HepG2 (cell line): Measurements from ENCODE around the gene NFYC. TPM values are rescaled to one million over a fixed set of nuclear protein-coding genes. Genes with fewer than 3 reads are reported as not detected.
A peak's percentile ranks its signal among the peaks of the same experiment; 100 is the strongest.

Experiments
- HMGXB4 ChIP-seq, 2 experiments: sonication (generic) in 1 of 2; formaldehyde crosslinking in 1 of 2; IDR thresholded peaks; 2 replicates each; pipeline versions ENCODE4 v1.4.0 to v1.6.1; 2018 to 2020; ENCODE audit warnings: missing genetic modification reagents in 2 of 2, borderline replicate concordance in 1 of 2, low read depth in 1 of 2, mild to moderate bottlenecking in 1 of 2, missing biosample characterization in 1 of 2
- KAT8 ChIP-seq: IDR thresholded peaks from 2 replicates; pipeline ENCODE4 v1.6.1; 2016; ENCODE audit warnings: missing genetic modification reagents, missing compliant biosample characterization
- KDM2A ChIP-seq: sonication (generic); formaldehyde crosslinking; IDR thresholded peaks from 2 replicates; pipeline ENCODE4 v1.4.0; 2020; ENCODE audit warnings: low read depth, missing genetic modification reagents, borderline replicate concordance
- KMT2A ChIP-seq: sonication (generic); formaldehyde crosslinking; IDR thresholded peaks from 2 replicates; pipeline ENCODE4 v1.4.0; 2020; ENCODE audit warnings: missing genetic modification reagents
- NR2C2 ChIP-seq: sonication (generic); formaldehyde crosslinking; IDR thresholded peaks from 2 replicates; pipeline ENCODE4 v1.4.0; 2020; ENCODE audit warnings: missing genetic modification reagents, mild to moderate bottlenecking, moderate library complexity, borderline replicate concordance
- PLSCR1 ChIP-seq: sonication (generic); formaldehyde crosslinking; IDR thresholded peaks from 2 replicates; pipeline ENCODE4 v1.5.0; 2020; ENCODE audit warnings: missing genetic modification reagents, mild to moderate bottlenecking, borderline replicate concordance
- POLR2A ChIP-seq, 2 experiments: IDR thresholded peaks; 2 replicates each; pipeline ENCODE4 v1.6.1; 2011; ENCODE audit warnings: low read depth in 2 of 2, low read length in 2 of 2, mild to moderate bottlenecking in 1 of 2, moderate library complexity in 1 of 2; ENCODE audit not compliant: insufficient read depth in 1 of 2
- RNF2 ChIP-seq: fragments of 450-650 bp; conservative IDR thresholded peaks from 2 replicates; pipeline ENCODE4 v1.6.1; 2016; ENCODE audit warnings: low read depth
- STAT6 ChIP-seq: sonication (generic); formaldehyde crosslinking; IDR thresholded peaks from 2 replicates; pipeline ENCODE4 v1.4.0; 2020; ENCODE audit warnings: missing genetic modification reagents, mild to moderate bottlenecking, borderline replicate concordance
- ZBTB3 ChIP-seq: sonication (generic); formaldehyde crosslinking; IDR thresholded peaks from 2 replicates; pipeline ENCODE4 v1.4.0; 2020; ENCODE audit warnings: low read depth, mild to moderate bottlenecking, moderate library complexity, missing genetic modification reagents, borderline replicate concordance
- ZNF281 ChIP-seq: sonication (generic); formaldehyde crosslinking; IDR thresholded peaks from 2 replicates; pipeline ENCODE4 v1.4.0; 2020; ENCODE audit warnings: missing genetic modification reagents, borderline replicate concordance
- ZNF605 ChIP-seq: sonication (generic); formaldehyde crosslinking; IDR thresholded peaks from 2 replicates; pipeline ENCODE4 v1.8.0; 2022; ENCODE audit warnings: mild to moderate bottlenecking, missing genetic modification reagents
- ZNF687 ChIP-seq: sonication (generic); formaldehyde crosslinking; IDR thresholded peaks from 2 replicates; pipeline ENCODE4 v1.5.1; 2020; ENCODE audit warnings: mild to moderate bottlenecking, missing genetic modification reagents, moderate library complexity
- ZNF788 ChIP-seq: sonication (generic); formaldehyde crosslinking; IDR thresholded peaks from 2 replicates; pipeline ENCODE4 v1.5.0; 2020; ENCODE audit warnings: mild to moderate bottlenecking, missing genetic modification reagents, borderline replicate concordance
- polyA plus RNA-seq, 8 experiments: library from polyadenylated mRNA; depleted of rRNA in 3 of 8; stranded (reverse) in 7 of 8; unstranded in 1 of 8; fragments of >200 nt; fragmentation: Illumina TruSeq in 4 of 8; extraction: Trizol in 4 of 8; gene quantifications; 2 replicates each; pipeline versions ENCODE4 v1.2.1 to v1.2.3, GENCODE V29; 2011 to 2016; ENCODE audit warnings: low read depth in 4 of 8, missing spikeins in 1 of 8, mixed read lengths in 1 of 8; ENCODE audit not compliant: insufficient read depth in 1 of 8
- total RNA-seq, 5 experiments: library from RNA; depleted of rRNA; stranded (reverse); fragments of >200 nt; fragmentation: Illumina TruSeq; extraction: Trizol; gene quantifications; 2 replicates each; pipeline ENCODE4 v1.2.3, GENCODE V29; 2016; ENCODE audit warnings: low read depth in 1 of 5

Gene NFYC
- total and polyA plus RNA-seq, 2 of the 13 experiments (the other 11 are each of a cell fraction or from before 2014, with no cell fraction given) = 33.9 to 73.7 TPM

- TF ChIP-seq ZBTB3 (CRISPR knock-in tag) (no peak), ZNF687 (CRISPR knock-in tag) (peak; percentile 54), KMT2A (CRISPR knock-in tag) (no peak), ZNF788 (0 out of 2 replicates have a peak, but pooled peaks have one; percentile 17), KDM2A (CRISPR knock-in tag) (0 out of 2 replicates have a peak, but pooled peaks have one; percentile 31), ZNF605 (CRISPR knock-in tag) (no peak), ZNF281 (CRISPR knock-in tag) (no peak), NR2C2 (CRISPR knock-in tag) (no peak), KAT8 (CRISPR knock-in tag) (0 out of 2 replicates have a peak, but pooled peaks have one; percentile 31), RNF2 (no peak), HMGXB4 (CRISPR knock-in tag; IDR thresholded peaks at IDR 0.05; ENCODE audit: borderline replicate concordance in 1 of 2, low read depth in 1 of 2) (no peak), POLR2A (IDR thresholded peaks at IDR 0.05; ENCODE audit: insufficient read depth in 1 of 2, low read depth in 2 of 2, low read length in 2 of 2) (peak in 1 of 2 experiments; percentile 48; a peak in 1 of 4 replicates), STAT6 (no peak), PLSCR1 (CRISPR knock-in tag) (no peak)
These were observed 26.0 kb upstream of the NFYC start, which contains the start of gene RIMS3 (continued) for GRCh38 chr1:40665335-40666171.
